Muscle layer of duodenum (tissue), 2 donors: ENCODE results near the gene VSIG10L.
A peak's percentile ranks its signal among the peaks of the same experiment; 100 is the strongest.

Experiments used
- H3K27ac ChIP-seq: one replicate; pipeline ENCODE4 v1.7.0; 2013; ENCODE audit warnings: mild to moderate bottlenecking, low read length
- H3K27me3 ChIP-seq: one replicate; pipeline ENCODE4 v1.7.0; 2013; ENCODE audit warnings: low read depth, mild to moderate bottlenecking, control low read depth, low read length
- H3K36me3 ChIP-seq, 2 donors: one replicate each; pipeline ENCODE4 v1.7.0; 2013; ENCODE audit warnings: low read length in 2 of 2, control low read depth in 1 of 2, mild to moderate bottlenecking in 1 of 2; ENCODE audit not compliant: insufficient read depth in 2 of 2, control insufficient read depth in 1 of 2
- H3K4me1 ChIP-seq, 2 donors: one replicate each; pipeline ENCODE4 v1.7.0; 2013; ENCODE audit warnings: low read length in 2 of 2, mild to moderate bottlenecking in 2 of 2, control low read depth in 1 of 2, moderate library complexity in 1 of 2; ENCODE audit not compliant: insufficient read depth in 2 of 2, control insufficient read depth in 1 of 2
- H3K4me3 ChIP-seq, 2 donors: one replicate each; pipeline ENCODE4 v1.7.0; 2013; ENCODE audit warnings: low read length in 2 of 2, low read depth in 1 of 2, mild to moderate bottlenecking in 1 of 2
- H3K9me3 ChIP-seq, 2 donors: one replicate each; pipeline ENCODE4 v1.7.0; 2013; ENCODE audit warnings: low read length in 2 of 2, control low read depth in 1 of 2, mild to moderate bottlenecking in 1 of 2; ENCODE audit not compliant: control insufficient read depth in 1 of 2
- donor health status: healthy.

Gene VSIG10L

GRCh38 chr19:51372021-51372648 is 30.2 kb upstream of the VSIG10L start:
- H3K27ac ChIP-seq = no peak overlapping the region
- H3K4me1 ChIP-seq = peaks cover 0 to 8% of the 10 kb centered on the region in 2 donors
- H3K9me3 ChIP-seq = no peaks in the 10 kb centered on the region
- H3K4me3 ChIP-seq = no peak overlapping the region
- no peaks in the 10 kb centered on the region for H3K27me3 ChIP-seq
- no peaks in the 10 kb centered on the region for H3K36me3 ChIP-seq

GRCh38 chr19:51371186-51371690 is 29.3 kb upstream of the VSIG10L start:
- Histone ChIP-seq H3K27me3 (no peaks in the 10 kb centered on the region), H3K4me1 (peaks cover 0 to 8% of the 10 kb centered on the region in 2 donors), H3K4me3 (no peak overlapping the region), H3K27ac (no peak overlapping the region), H3K9me3 (no peaks in the 10 kb centered on the region), H3K36me3 (no peaks in the 10 kb centered on the region)

- peaks cover 0 to 8% of the 10 kb centered on the region in 2 donors for H3K4me1 ChIP-seq
- no peaks in the 10 kb centered on the region for H3K27me3 ChIP-seq
- H3K36me3 ChIP-seq = no peaks in the 10 kb centered on the region
These were observed 28.3 kb upstream of the VSIG10L start for GRCh38 chr19:51370230-51370629.

GRCh38 chr19:51368366-51369282 is 26.7 kb upstream of the VSIG10L start, which contains the start of gene CLDND2:
TSS of gene CLDND2 (minus strand) at chr19:51369003. CDS start at chr19:51368577, 426 bp downstream.
- Histone ChIP-seq H3K36me3 (no peaks in the 10 kb centered on the region), H3K4me3 (peak within 1 kb of the TSS; percentile 52 to 89), H3K4me1 (peaks cover 0 to 20% of the 10 kb centered on the region in 2 donors), H3K27ac (peak within 1 kb of the TSS; percentile 31), H3K9me3 (no peaks in the 10 kb centered on the region), H3K27me3 (no peaks in the 10 kb centered on the region)

More at GRCh38 chr19:51370230-51370629, 28.3 kb upstream of the VSIG10L start:
- Histone ChIP-seq H3K9me3 (no peaks in the 10 kb centered on the region), H3K27ac (no peak overlapping the region), H3K4me3 (no peak overlapping the region)

GRCh38 chr19:51367565-51368365 is 25.8 kb upstream of the VSIG10L start:
- Histone ChIP-seq H3K27me3 (no peaks in the 10 kb centered on the region), H3K27ac (peak overlapping the region; percentile 96), H3K4me3 (peak overlapping the region; percentile 86 to 89), H3K36me3 (no peaks in the 10 kb centered on the region), H3K9me3 (no peaks in the 10 kb centered on the region), H3K4me1 (peaks cover 0 to 24% of the 10 kb centered on the region in 2 donors)

GRCh38 chr19:51367255-51367564 is 25.3 kb upstream of the VSIG10L start:
- Histone ChIP-seq H3K27ac (peak overlapping the region; percentile 96), H3K27me3 (no peaks in the 10 kb centered on the region), H3K4me3 (peak overlapping the region; percentile 86 to 89), H3K9me3 (no peaks in the 10 kb centered on the region), H3K36me3 (no peaks in the 10 kb centered on the region), H3K4me1 (peaks cover 0 to 29% of the 10 kb centered on the region in 2 donors)

- Histone ChIP-seq H3K27ac (peak overlapping the region; percentile 96), H3K4me1 (peaks cover 0 to 31% of the 10 kb centered on the region in 2 donors), H3K9me3 (no peaks in the 10 kb centered on the region), H3K36me3 (no peaks in the 10 kb centered on the region), H3K4me3 (peak overlapping the region; percentile 86 to 89), H3K27me3 (no peaks in the 10 kb centered on the region)
These were observed 24.7 kb upstream of the VSIG10L start for GRCh38 chr19:51366389-51367254.

GRCh38 chr19:51365965-51366388 is 24.0 kb upstream of the VSIG10L start, which contains the start of gene ETFB:
TSS of gene ETFB (minus strand) at chr19:51366388. CDS start at chr19:51366326, 62 bp downstream.
- Histone ChIP-seq H3K27ac (peak within 1 kb of the TSS; percentile 96), H3K4me3 (peak within 1 kb of the TSS; percentile 89 to 99), H3K27me3 (no peaks in the 10 kb centered on the region), H3K4me1 (peaks cover 0 to 31% of the 10 kb centered on the region in 2 donors), H3K36me3 (no peaks in the 10 kb centered on the region), H3K9me3 (no peaks in the 10 kb centered on the region)

GRCh38 chr19:51365211-51365964 is 23.4 kb upstream of the VSIG10L start:
- Histone ChIP-seq H3K27me3 (no peaks in the 10 kb centered on the region), H3K4me3 (peak overlapping the region; percentile 89 to 99), H3K27ac (peak overlapping the region; percentile 96), H3K4me1 (peaks cover 0 to 31% of the 10 kb centered on the region in 2 donors), H3K36me3 (no peaks in the 10 kb centered on the region), H3K9me3 (no peaks in the 10 kb centered on the region)
